C4-2B (cell line): ENCODE data around the gene BTBD9.

Experiments used
- H3K27ac ChIP-seq: fragments of 450-650 bp; 2 replicates; pipeline ENCODE4 v1.5.1; 2017
- CTCF ChIP-seq: fragments of 450-650 bp; conservative IDR thresholded peaks from 2 replicates; pipeline ENCODE4 v1.5.1; 2017; ENCODE audit warnings: mild to moderate bottlenecking
- ZFX ChIP-seq: fragments of 450-650 bp; IDR thresholded peaks from 2 replicates; pipeline ENCODE4 v1.6.1; 2017

BTBD9 gene

GRCh38 chr6:38378801-38379200, 260.9 kb downstream of the BTBD9 start:
- TF ChIP-seq ZFX (no peak), CTCF (no peak)
- H3K27ac ChIP-seq: no peak overlapping the region

- no peak overlapping the region for H3K27ac ChIP-seq
- TF ChIP-seq CTCF: no peak
Observed at GRCh38 chr6:38375937-38376336, 263.8 kb downstream of the BTBD9 start.

GRCh38 chr6:38375341-38375740, 264.4 kb downstream of the BTBD9 start:
- no peak overlapping the region for H3K27ac ChIP-seq
- TF ChIP-seq CTCF (no peak), ZFX (no peak)

- H3K27ac ChIP-seq: no peak overlapping the region
- TF ChIP-seq ZFX: no peak
- no peak for TF ChIP-seq CTCF
Observed at GRCh38 chr6:38371881-38372280, 267.8 kb downstream of the BTBD9 start.

- no peak overlapping the region for H3K27ac ChIP-seq
- TF ChIP-seq CTCF (no peak), ZFX (no peak)
Observed at GRCh38 chr6:38370653-38371601, 268.8 kb downstream of the BTBD9 start.

GRCh38 chr6:38367231-38367630, 272.5 kb downstream of the BTBD9 start:
- TF ChIP-seq CTCF (no peak), ZFX (no peak)
- no peak overlapping the region for H3K27ac ChIP-seq

GRCh38 chr6:38366234-38366633, 273.5 kb downstream of the BTBD9 start:
- TF ChIP-seq CTCF (no peak), ZFX (no peak)

More at GRCh38 chr6:38366234-38366633, 273.5 kb downstream of the BTBD9 start:
- H3K27ac ChIP-seq: no peak overlapping the region
